Activated CD4-positive, alpha-beta T cell treated with anti-CD3 and anti-CD28 coated beads, Interleukin-2, amount 50 U/mL, for 16 hours (primary cell): ENCODE data around the gene FNTB.
"Not testable (repeated sequence)": the region's sequence is repeated elsewhere in the genome, so short reads cannot be mapped to it uniquely, and the experiment has no call there.

Experiments used
- DNase-seq: peaks from one replicate; pipeline ENCODE4 v3.0.0-alpha.2; 2020

FNTB gene

GRCh38 chr14:65019944-65020566, 33.4 kb downstream of the FNTB start:
- peak; percentile 34 for DNase-seq

- DNase-seq: no peak
These were observed 38.3 kb downstream of the FNTB start for GRCh38 chr14:65024957-65025356.

GRCh38 chr14:65025818-65026217, 39.1 kb downstream of the FNTB start:
- no peak for DNase-seq

GRCh38 chr14:65026526-65026925, 39.8 kb downstream of the FNTB start:
- DNase-seq: no peak

- DNase-seq: no peak
These were observed 40.6 kb downstream of the FNTB start for GRCh38 chr14:65027127-65027799.

- DNase-seq: no peak
These were observed 42.2 kb downstream of the FNTB start for GRCh38 chr14:65028937-65029336.

GRCh38 chr14:65031321-65031720, 44.6 kb downstream of the FNTB start:
- DNase-seq: not testable (repeated sequence)

- DNase-seq: no peak
These were observed 45.6 kb downstream of the FNTB start for GRCh38 chr14:65032319-65032718.

- DNase-seq: no peak
These were observed 46.5 kb downstream of the FNTB start for GRCh38 chr14:65033181-65033580.

- DNase-seq: no peak
These were observed 47.3 kb downstream of the FNTB start for GRCh38 chr14:65034021-65034420.

GRCh38 chr14:65035049-65035448, 48.4 kb downstream of the FNTB start:
- no peak for DNase-seq

GRCh38 chr14:65038966-65039365, 52.3 kb downstream of the FNTB start:
- no peak for DNase-seq

- no peak for DNase-seq
These were observed 54.2 kb downstream of the FNTB start for GRCh38 chr14:65040666-65041433.

GRCh38 chr14:65041434-65041915, 54.8 kb downstream of the FNTB start:
- DNase-seq: no peak

GRCh38 chr14:65042296-65042695, 55.6 kb downstream of the FNTB start:
- no peak for DNase-seq

- DNase-seq: no peak
These were observed 56.2 kb downstream of the FNTB start for GRCh38 chr14:65042731-65043372.

- no peak for DNase-seq
These were observed 57.3 kb downstream of the FNTB start for GRCh38 chr14:65043893-65044595.

- DNase-seq: no peak
These were observed 57.9 kb downstream of the FNTB start for GRCh38 chr14:65044596-65044959.

- DNase-seq: no peak
These were observed 58.3 kb downstream of the FNTB start for GRCh38 chr14:65045006-65045405.

GRCh38 chr14:65045709-65046108, 59.0 kb downstream of the FNTB start:
- DNase-seq: no peak

- DNase-seq: no peak
These were observed 66.1 kb downstream of the FNTB start for GRCh38 chr14:65052832-65053231.

GRCh38 chr14:65053466-65053865, 66.8 kb downstream of the FNTB start:
- no peak for DNase-seq
